Measurements from ENCODE around the gene DNAH10.
A peak's percentile ranks its signal among the peaks of the same experiment; 100 is the strongest.

Gene DNAH10

DNA sequence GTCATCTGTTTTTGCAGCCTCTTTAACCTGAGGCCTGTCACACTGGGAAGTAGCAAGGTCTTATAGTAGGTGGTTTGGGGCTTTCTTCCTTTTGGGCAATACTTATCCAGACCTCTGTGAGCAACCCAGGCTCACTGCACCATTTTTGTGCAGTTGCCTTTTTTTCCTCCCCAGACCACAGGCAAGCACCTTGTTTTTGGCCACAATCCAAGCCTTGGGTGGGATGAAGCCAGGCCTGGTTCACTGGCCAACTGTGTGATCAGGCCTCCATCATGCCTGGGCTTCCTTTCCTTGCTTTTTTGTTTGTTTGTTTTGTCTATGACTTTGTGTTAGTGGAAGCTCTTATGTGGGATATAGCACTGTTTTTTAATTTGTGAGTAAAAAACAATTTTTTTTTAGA is 71.7 kb downstream of the DNAH10 start:
- CTCF ChIA-PET = interaction anchor here (0.7 to 0.9 kb wide), 2 partner anchors 123 to 164 kb away, joined by 3 to 5 read pairs; no protein-coding TSS in a partner anchor
- POLR2A ChIA-PET = no interaction called here
- Histone ChIP-seq H3K9me3 (ENCODE audit: control insufficient read depth, insufficient read depth, low read depth, low read length) (no peaks in the 10 kb centered on the region; the same call in 1 of the 2 replicates), H3K4me3 (ENCODE audit: low read depth, low read length) (no peak overlapping the region), H3K4me1 (ENCODE audit: control insufficient read depth, insufficient read depth, low read length) (no peaks in the 10 kb centered on the region), H3K27ac (ENCODE audit: extremely low read depth, low read depth, low read length) (no peak overlapping the region), H3K36me3 (ENCODE audit: control insufficient read depth in 2 of 2, insufficient read depth in 1 of 2, low read length in 2 of 2) (no peaks in the 10 kb centered on the region)
- TF ChIP-seq ZNF248 (tag by site-specific recombination; IDR thresholded peaks at IDR 0.05) = no peak
- no peak for TF ChIP-seq ZNF596 (tag by site-specific recombination; IDR thresholded peaks at IDR 0.05)
- TF ChIP-seq GLIS1 (tag by site-specific recombination; IDR thresholded peaks at IDR 0.05) = peak; percentile 35; the same call in 1 of the 2 replicates

DNA sequence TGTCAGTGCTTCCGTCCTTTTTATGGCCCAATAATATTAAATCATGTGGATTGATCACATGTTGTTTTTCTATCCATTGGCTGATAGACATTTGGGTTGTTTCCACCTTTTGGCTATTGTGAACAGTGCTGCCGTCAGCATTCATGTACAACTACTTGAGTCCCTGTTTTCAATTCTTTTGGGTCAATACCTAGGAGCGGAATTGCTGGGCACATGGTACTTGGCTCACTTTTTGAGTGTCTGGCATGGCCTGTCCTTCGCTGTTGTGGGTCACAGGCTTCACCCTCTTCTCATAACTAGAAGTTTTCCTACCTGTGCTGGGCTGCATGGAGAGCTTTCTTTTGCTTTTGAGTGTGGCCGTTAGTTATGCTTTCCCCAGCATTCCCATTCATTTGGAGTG is 72.7 kb downstream of the DNAH10 start:
- ChIA-PET POLR2A (no interaction called here), CTCF (no interaction called here)
- H3K27ac ChIP-seq (ENCODE audit: extremely low read depth, low read depth, low read length) = no peak overlapping the region
- no peak overlapping the region for H3K4me3 ChIP-seq (ENCODE audit: low read depth, low read length)
- no peaks in the 10 kb centered on the region for H3K4me1 ChIP-seq (ENCODE audit: control insufficient read depth, insufficient read depth, low read length)
- no peak for TF ChIP-seq ZNF302 (tag by site-specific recombination; IDR thresholded peaks at IDR 0.05; ENCODE audit: low read depth)
- peak; percentile 100 for TF ChIP-seq ZNF140 (tag by site-specific recombination; IDR thresholded peaks at IDR 0.05)
- TF ChIP-seq SETDB1 (IDR thresholded peaks at IDR 0.05; ENCODE audit: insufficient read length, low read length) = peak; percentile 62
- H3K36me3 ChIP-seq (ENCODE audit: control insufficient read depth in 2 of 2, insufficient read depth in 1 of 2, low read length in 2 of 2) = no peaks in the 10 kb centered on the region
- no peaks in the 10 kb centered on the region; the same call in 1 of the 2 replicates for H3K9me3 ChIP-seq (ENCODE audit: control insufficient read depth, insufficient read depth, low read depth, low read length)

DNA sequence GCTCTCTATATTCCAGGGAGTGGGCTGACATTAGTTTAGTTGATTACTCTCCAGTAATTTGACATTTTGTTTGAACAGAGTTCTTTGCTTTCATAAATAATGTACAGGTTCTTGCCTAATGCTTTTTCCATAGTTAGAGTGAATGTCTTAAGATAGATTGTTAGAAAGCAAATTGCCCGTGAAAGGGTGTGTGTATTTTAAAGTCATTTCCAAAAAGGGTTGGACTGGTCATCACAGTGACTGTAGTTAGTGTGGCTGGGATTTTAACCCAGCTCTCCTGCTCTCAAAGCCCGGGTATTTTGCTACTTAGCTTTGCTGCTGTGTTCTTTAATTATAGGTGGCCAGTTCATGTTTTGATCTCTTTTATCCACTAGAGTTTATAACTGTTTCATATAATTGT is 74.2 kb downstream of the DNAH10 start:
- H3K27ac ChIP-seq (ENCODE audit: extremely low read depth, low read depth, low read length) = no peak overlapping the region
- H3K9me3 ChIP-seq (ENCODE audit: control insufficient read depth, insufficient read depth, low read depth, low read length) = no peaks in the 10 kb centered on the region; the same call in 1 of the 2 replicates
- H3K4me3 ChIP-seq (ENCODE audit: low read depth, low read length) = no peak overlapping the region
- POLR2A ChIA-PET = no interaction called here
- CTCF ChIA-PET = interaction anchor here (1.1 kb wide), 1 partner anchor 33 kb away, joined by 5 read pairs; no protein-coding TSS in a partner anchor
- H3K4me1 ChIP-seq (ENCODE audit: control insufficient read depth, insufficient read depth, low read length) = no peaks in the 10 kb centered on the region
- TF ChIP-seq, protein P1, sequence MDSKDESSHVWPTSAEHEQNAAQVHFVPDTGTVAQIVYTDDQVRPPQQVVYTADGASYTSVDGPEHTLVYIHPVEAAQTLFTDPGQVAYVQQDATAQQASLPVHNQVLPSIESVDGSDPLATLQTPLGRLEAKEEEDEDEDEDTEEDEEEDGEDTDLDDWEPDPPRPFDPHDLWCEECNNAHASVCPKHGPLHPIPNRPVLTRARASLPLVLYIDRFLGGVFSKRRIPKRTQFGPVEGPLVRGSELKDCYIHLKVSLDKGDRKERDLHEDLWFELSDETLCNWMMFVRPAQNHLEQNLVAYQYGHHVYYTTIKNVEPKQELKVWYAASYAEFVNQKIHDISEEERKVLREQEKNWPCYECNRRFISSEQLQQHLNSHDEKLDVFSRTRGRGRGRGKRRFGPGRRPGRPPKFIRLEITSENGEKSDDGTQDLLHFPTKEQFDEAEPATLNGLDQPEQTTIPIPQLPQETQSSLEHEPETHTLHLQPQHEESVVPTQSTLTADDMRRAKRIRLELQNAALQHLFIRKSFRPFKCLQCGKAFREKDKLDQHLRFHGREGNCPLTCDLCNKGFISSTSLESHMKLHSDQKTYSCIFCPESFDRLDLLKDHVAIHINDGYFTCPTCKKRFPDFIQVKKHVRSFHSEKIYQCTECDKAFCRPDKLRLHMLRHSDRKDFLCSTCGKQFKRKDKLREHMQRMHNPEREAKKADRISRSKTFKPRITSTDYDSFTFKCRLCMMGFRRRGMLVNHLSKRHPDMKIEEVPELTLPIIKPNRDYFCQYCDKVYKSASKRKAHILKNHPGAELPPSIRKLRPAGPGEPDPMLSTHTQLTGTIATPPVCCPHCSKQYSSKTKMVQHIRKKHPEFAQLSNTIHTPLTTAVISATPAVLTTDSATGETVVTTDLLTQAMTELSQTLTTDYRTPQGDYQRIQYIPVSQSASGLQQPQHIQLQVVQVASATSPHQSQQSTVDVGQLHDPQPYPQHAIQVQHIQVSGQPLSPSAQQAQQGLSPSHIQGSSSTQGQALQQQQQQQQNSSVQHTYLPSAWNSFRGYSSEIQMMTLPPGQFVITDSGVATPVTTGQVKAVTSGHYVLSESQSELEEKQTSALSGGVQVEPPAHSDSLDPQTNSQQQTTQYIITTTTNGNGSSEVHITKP (tag by site-specific recombination; IDR thresholded peaks at IDR 0.05) = no peak
- H3K36me3 ChIP-seq (ENCODE audit: control insufficient read depth in 2 of 2, insufficient read depth in 1 of 2, low read length in 2 of 2) = no peaks in the 10 kb centered on the region

DNA sequence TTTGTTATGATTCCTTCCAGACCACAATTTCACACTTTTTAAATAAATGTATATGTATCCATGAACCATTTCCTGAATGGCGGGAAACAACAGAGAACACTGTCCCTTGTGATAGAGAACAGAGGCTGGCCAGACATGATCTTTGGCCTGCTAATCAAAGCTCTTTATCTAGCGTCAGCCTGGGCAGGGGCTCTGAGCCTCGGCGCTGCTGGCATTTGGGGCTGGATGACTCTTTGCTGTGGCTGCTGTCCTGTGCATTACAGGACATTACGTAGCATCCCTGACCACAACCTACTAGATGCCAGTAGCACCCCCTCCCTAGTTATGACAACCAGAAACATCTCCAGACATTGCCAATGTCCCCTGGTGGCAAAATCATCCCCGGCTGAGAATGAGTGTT is 77.7 kb downstream of the DNAH10 start:
- TF ChIP-seq ZNF341 (tag by site-specific recombination; IDR thresholded peaks at IDR 0.05; ENCODE audit: low read depth) = no peak
- TF ChIP-seq ZNF311 (tag by site-specific recombination; IDR thresholded peaks at IDR 0.05; ENCODE audit: borderline replicate concordance) = no peak
- 0 out of 2 replicates have a peak, but pooled peaks have one; percentile 23 for TF ChIP-seq ZNF549 (tag by site-specific recombination; IDR thresholded peaks at IDR 0.05)
- TF ChIP-seq ZNF624 (tag by site-specific recombination; IDR thresholded peaks at IDR 0.05) = no peak
- TF ChIP-seq ZNF157 (tag by site-specific recombination; IDR thresholded peaks at IDR 0.05) = no peak
- Histone ChIP-seq H3K36me3 (ENCODE audit: control insufficient read depth in 2 of 2, insufficient read depth in 1 of 2, low read length in 2 of 2) (no peaks in the 10 kb centered on the region), H3K27ac (ENCODE audit: extremely low read depth, low read depth, low read length) (no peak overlapping the region), H3K9me3 (ENCODE audit: control insufficient read depth, insufficient read depth, low read depth, low read length) (no peaks in the 10 kb centered on the region), H3K4me3 (ENCODE audit: low read depth, low read length) (no peak overlapping the region), H3K4me1 (ENCODE audit: control insufficient read depth, insufficient read depth, low read length) (no peaks in the 10 kb centered on the region)
- POLR2A ChIA-PET = no interaction called here
- CTCF ChIA-PET = interaction anchor here (0.6 kb wide), 1 partner anchor 335 kb away, joined by 3 read pairs; no protein-coding TSS in a partner anchor
